ENCODE data around the gene ATF1.
"Not testable (repeated sequence)": the region's sequence is repeated elsewhere in the genome, so short reads cannot be mapped to it uniquely, and the experiment has no call there.

The ATF1 gene

GRCh38 chr12:50764286-50765094, 589 bp downstream of the ATF1 start:
- DNase-seq: no peak

- DNase-seq: no peak
Observed at GRCh38 chr12:50765095-50765911, 1.4 kb downstream of the ATF1 start.

GRCh38 chr12:50768391-50768790, 4.5 kb downstream of the ATF1 start:
- no peak for DNase-seq

DNA sequence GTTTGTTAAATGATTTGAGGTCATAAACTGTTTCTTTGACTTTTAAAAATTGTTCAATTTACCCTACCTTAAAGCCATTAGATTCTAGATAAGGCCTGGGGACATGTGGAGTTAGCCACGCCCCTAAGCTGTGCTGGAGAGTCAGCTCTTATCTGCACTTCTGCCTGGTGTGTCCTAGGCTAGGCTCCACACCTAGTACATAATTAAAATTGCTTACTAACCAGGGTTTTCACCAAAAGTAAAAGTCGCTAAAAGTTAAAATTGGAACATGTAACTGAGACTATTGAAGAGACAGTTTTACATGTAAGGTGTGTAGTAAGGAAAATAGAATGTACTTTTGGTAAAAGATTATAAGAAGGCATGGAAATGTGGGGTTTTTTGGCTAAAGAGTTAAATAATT, 4.9 kb downstream of the ATF1 start:
- not testable (repeated sequence) for DNase-seq

GRCh38 chr12:50771409-50771808, 7.5 kb downstream of the ATF1 start:
- no peak for DNase-seq

- no peak for DNase-seq
Observed at GRCh38 chr12:50772470-50772869, 8.6 kb downstream of the ATF1 start.

- DNase-seq: no peak
Observed at GRCh38 chr12:50772877-50773276, 9.0 kb downstream of the ATF1 start.

- no peak for DNase-seq
Observed at GRCh38 chr12:50775251-50775650, 11.3 kb downstream of the ATF1 start.

DNA sequence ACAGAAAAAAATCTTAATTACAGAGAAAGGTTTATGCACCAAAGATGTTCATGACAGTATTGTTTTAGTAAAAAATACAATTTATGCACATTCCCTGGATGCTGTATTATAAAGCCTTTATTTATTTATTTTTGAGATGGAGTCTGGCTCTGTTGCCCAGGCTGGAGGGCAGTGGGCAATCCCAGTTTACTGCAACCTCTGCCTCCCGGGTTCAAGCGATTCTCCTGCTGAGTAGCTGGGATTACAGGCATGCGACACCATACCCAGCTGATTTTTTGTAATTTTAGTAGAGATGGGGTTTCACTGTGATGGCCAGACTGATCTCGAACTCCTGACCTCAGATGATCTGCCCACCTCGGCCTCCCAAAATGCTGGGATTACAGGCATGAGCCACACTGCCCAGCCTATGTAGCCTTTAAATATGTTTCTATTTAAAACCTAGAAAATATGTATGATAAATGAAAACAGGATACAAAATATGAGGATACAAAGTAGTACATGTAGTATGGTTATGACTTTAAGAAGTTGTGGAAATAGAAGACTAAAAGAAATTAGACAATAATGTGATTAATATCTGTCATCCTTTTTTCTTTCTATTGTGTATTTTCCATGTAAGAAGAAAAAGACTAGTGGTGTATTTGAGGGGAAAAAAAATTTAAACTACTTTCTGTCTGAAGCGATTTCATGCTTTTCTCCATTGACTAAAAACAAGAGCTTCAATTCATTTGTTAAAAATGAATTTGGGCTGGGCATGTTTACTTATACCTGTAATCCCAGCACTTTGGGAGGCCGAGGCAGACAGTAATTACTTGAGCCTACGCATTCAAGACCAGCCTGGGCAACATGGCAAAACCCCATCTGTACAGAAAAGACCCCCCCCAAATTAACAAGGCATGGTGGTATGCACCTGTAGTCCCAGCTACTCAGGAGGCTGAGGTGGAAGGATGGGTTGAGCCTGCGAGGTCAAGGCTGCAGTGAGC, 13.1 kb downstream of the ATF1 start:
- DNase-seq: no peak

- DNase-seq: no peak
Observed at GRCh38 chr12:50778663-50779590, 15.0 kb downstream of the ATF1 start.

DNA sequence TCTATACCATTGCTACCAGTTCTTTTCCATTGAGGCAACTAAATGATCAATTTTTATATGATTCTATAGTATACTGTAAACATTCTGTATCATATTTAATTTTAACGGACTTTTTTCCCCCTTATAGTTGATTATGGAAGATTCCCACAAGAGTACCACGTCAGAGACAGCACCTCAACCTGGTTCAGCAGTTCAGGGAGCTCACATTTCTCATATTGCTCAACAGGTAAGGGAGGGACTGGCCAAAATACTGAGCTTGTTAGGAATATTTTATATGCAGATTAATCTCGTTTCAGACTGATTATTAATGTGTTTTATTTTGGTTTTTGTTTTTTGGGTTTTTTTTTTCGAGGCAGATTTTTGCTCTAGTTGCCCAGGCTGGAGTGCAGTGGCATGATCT, 16.1 kb downstream of the ATF1 start:
- DNase-seq: no peak

- DNase-seq: no peak
Observed at GRCh38 chr12:50784501-50784900, 20.6 kb downstream of the ATF1 start.

DNA sequence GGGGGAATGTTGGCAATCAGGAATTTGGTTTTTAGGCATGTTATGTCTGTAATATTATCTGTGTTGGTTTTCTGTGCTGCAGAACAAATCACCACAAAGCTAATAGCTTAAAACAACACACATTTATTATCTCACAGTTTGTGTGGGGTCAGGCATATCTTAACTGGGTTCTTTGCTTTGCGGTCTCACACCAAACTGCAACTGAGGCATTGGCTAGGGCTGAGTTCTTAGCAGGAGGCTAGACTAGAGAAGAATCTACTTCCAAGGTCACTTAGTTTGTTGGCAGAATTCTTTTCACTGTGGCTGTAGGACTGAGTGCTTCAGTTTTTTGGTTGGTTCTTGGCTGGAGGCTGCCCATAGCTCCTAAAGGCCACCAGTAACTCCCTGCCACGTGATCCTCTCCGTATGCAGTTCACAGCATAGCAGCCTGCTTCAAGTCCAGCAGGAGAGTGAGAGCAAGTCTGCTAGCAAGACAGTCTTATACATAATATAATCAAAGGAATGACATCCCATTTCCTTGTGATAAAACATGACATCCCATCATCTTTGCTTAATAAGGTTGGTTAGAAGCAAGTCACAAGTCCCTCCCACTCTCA, 21.6 kb downstream of the ATF1 start:
- DNase-seq: no peak

DNA sequence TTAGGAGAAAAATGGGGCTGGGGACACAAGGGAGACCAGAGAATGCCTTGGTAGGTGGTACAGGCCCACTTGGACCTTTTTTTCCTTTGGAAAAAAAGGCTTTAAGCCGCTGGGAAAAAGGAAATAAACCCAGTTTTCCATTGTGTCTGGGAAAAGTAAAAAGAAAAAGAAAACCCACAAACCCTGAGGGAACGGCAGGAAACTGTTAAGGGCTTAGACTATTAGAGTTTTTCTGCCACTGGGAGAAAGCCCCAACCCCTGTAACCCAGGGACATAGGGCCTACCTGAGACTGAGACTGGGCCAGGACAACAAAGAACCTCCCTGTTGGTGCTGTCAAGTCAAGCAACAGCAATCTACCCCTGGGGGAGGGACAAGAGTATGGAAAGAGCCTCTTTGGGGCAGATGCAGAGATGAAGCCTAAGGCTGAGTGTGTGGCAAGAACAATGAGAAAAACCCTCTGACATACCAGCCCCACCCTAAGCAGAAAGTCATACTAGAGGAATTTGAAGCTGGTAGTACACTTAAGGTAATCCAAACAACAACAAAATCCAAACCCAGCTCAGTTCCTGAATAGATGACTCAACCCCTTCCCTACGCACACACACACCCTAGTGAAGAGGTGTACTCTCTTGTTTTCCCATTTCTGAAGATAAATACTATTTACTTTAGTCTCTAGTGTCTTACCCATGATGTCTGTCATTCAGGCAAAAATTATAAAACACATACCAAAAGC, 22.8 kb downstream of the ATF1 start:
- no peak for DNase-seq

- DNase-seq: no peak
Observed at GRCh38 chr12:50787618-50788017, 23.7 kb downstream of the ATF1 start.

- no peak for DNase-seq
Observed at GRCh38 chr12:50788561-50788960, 24.7 kb downstream of the ATF1 start.

DNA sequence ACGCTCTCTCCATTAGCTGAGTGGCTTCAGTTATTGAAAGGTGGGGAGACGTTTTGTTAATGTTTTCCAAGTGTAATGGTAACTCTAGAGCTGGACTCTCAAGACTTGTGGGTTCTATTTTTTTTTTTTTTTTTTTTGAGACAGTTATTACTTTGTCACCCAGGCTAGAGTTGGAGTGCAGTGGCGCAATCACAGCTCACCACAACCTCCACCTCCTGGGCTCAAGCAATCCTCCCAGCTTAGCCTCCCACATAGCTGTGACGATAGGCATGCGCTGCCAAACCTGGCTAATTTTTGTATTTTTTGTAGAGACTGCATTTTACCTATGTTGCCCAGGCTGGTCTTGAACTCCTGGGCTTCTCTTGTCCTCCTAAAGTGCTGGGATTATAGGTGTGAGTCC, 26.2 kb downstream of the ATF1 start:
- DNase-seq: no peak

- DNase-seq: no peak
Observed at GRCh38 chr12:50799908-50800307, 36.0 kb downstream of the ATF1 start.

DNA sequence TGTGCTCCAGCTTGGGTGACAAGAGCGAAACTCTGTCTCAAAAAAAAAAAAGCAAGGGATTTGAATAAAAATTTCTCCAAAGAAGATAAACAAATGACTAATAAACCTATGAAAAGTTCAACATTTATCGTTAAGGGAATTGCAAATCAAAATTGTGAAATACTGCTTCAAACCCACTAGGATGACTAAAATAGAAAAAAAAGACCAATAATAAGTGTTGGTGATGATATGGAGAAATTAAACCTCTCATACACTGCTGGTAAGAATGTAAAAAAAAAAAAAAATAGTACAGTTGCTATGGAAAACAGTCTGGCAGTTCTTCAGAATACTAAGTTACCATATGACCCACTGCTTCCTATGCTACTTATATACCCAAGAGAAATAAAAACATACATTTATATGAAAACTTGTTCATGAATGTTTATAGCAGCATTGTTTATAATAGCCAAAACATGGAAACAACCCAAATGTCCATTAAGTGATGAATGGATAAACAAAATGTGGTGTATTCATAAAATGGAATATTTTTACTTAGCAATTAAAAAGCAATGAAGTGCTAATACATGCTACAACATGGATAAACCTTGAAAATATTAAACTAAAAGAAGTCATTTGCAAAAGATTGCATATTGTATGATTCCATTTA, 39.5 kb downstream of the ATF1 start:
- no peak for DNase-seq

- no peak for DNase-seq
Observed at GRCh38 chr12:50806176-50806575, 42.3 kb downstream of the ATF1 start.

All from NCI-H1417 treated with DMSO at 0.1 percent for 48 hours (cell line).